H1 (cell line): ENCODE measurements around the gene NKAIN2. TPM values are rescaled to one million over a fixed set of nuclear protein-coding genes. Genes with fewer than 3 reads are reported as not detected.

Experiments used
- CTCF ChIA-PET: fragments of 300-600 bp; sonication (Branson Sonifier 250); formaldehyde crosslinking; loops from one replicate; lab custom pipeline; 2021; ENCODE audit not compliant: partially characterized antibody; lab: Charles Lee
- POLR2A ChIA-PET: fragments of 300-600 bp; sonication (Branson Sonifier 250); formaldehyde crosslinking; loops from one replicate; lab custom pipeline; 2021; ENCODE audit warnings: inconsistent platforms; ENCODE audit not compliant: partially characterized antibody; lab: Charles Lee
- DNase-seq, 2 experiments: peaks; one replicate each; pipeline versions ENCODE4 v3.0.0 to v3.0.0-alpha.2; 2010 to 2022; ENCODE audit warnings: low spot score in 2 of 2, low read depth in 1 of 2, mixed read lengths in 1 of 2
- FAIRE-seq: peaks from 2 replicates; lab custom pipeline; 2011; peaks lifted over from hg19 to GRCh38; lab: Jason Lieb, UNC
- H2AFZ ChIP-seq: 2 replicates; pipeline ENCODE4 v1.8.1; 2012; ENCODE audit warnings: low read length, inconsistent platforms
- H2AK5ac ChIP-seq: 2 replicates; pipeline ENCODE4 v1.6.1; 2013; ENCODE audit warnings: low read depth, low read length
- H2BK120ac ChIP-seq: replicated peaks from 2 replicates; pipeline ENCODE3; 2013; ENCODE audit warnings: low read depth, low read length, inconsistent platforms
- H2BK12ac ChIP-seq: 2 replicates; pipeline ENCODE4 v1.6.1; 2013; ENCODE audit warnings: low read depth, low read length
- H2BK15ac ChIP-seq: 2 replicates; pipeline ENCODE4 v1.6.1; 2013; ENCODE audit warnings: low read length
- H2BK20ac ChIP-seq: 2 replicates; pipeline ENCODE4 v1.6.1; 2013; ENCODE audit warnings: low read length
- H2BK5ac ChIP-seq: 2 replicates; pipeline ENCODE4 v1.6.1; 2013; ENCODE audit warnings: low read depth, low read length
- H3K14ac ChIP-seq: 2 replicates; pipeline ENCODE4 v1.6.1; 2013; ENCODE audit warnings: inconsistent platforms; ENCODE audit not compliant: insufficient read length
- H3K18ac ChIP-seq: 2 replicates; pipeline ENCODE4 v1.6.1; 2013; ENCODE audit warnings: low read length; ENCODE audit errors: extremely low read depth
- H3K23ac ChIP-seq: 2 replicates; pipeline ENCODE4 v1.6.1; 2013; ENCODE audit warnings: inconsistent platforms; ENCODE audit not compliant: insufficient read length
- H3K23me2 ChIP-seq: 2 replicates; pipeline ENCODE4 v1.6.1; 2013; ENCODE audit warnings: low read depth, low read length
- H3K27ac ChIP-seq: 2 replicates; pipeline ENCODE4 v1.6.1; 2011; ENCODE audit warnings: low read depth, low read length, inconsistent platforms
- H3K27me3 ChIP-seq, 4 experiments: replicated peaks in 1 of 4; 1 replicate in 1 of 4; 2 replicates in 3 of 4; pipeline versions ENCODE4 v1.6.1 to v1.8.1; 2011 to 2013; ENCODE audit warnings: low read length in 3 of 4, mild to moderate bottlenecking in 3 of 4, inconsistent platforms in 2 of 4, mixed read lengths in 2 of 4, moderate library complexity in 1 of 4; ENCODE audit not compliant: control insufficient read depth in 3 of 4, insufficient read depth in 3 of 4; ENCODE audit errors: extremely low read depth in 1 of 4
- H3K36me3 ChIP-seq, 4 experiments: 2 replicates each; pipeline versions ENCODE4 v1.6.1 to v1.8.1; 2011 to 2013; ENCODE audit warnings: mild to moderate bottlenecking in 4 of 4, low read length in 3 of 4, moderate library complexity in 2 of 4, control low read depth in 1 of 4, inconsistent platforms in 1 of 4; ENCODE audit not compliant: insufficient read depth in 4 of 4, control insufficient read depth in 2 of 4
- H3K4ac ChIP-seq: replicated peaks from 2 replicates; pipeline ENCODE3; 2013; ENCODE audit warnings: low read length, low read depth, mixed read lengths, inconsistent platforms; ENCODE audit not compliant: insufficient read length
- H3K4me1 ChIP-seq, 4 experiments: replicated peaks in 1 of 4; 1 replicate in 1 of 4; 2 replicates in 3 of 4; pipeline versions ENCODE4 v1.6.1 to v1.8.1; 2011 to 2013; ENCODE audit warnings: low read length in 3 of 4, inconsistent platforms in 2 of 4, mixed read lengths in 1 of 4; ENCODE audit not compliant: insufficient read depth in 4 of 4, control insufficient read depth in 3 of 4
- H3K4me2 ChIP-seq, 2 experiments: 2 replicates each; pipeline versions ENCODE4 v1.6.1 to v1.8.1; 2011 to 2013; ENCODE audit warnings: low read depth in 2 of 2, low read length in 2 of 2, control low read depth in 1 of 2, inconsistent platforms in 1 of 2, mild to moderate bottlenecking in 1 of 2; ENCODE audit not compliant: insufficient read depth in 1 of 2
- H3K4me3 ChIP-seq, 4 experiments: fragments of 200-600, 300-600 bp in 1 of 4; sonication (generic), shearing (Covaris generic), sonication (Bioruptor Twin) in 1 of 4; 2 replicates each; pipeline versions ENCODE4 v1.5.1 to v1.8.1; 2011 to 2016; ENCODE audit warnings: low read length in 4 of 4, low read depth in 3 of 4, control low read depth in 2 of 4, inconsistent platforms in 2 of 4, mild to moderate bottlenecking in 2 of 4, mixed read lengths in 1 of 4, moderate library complexity in 1 of 4; ENCODE audit not compliant: insufficient read depth in 2 of 4; ENCODE audit errors: extremely low read depth in 1 of 4
- H3K56ac ChIP-seq: replicated peaks from 2 replicates; pipeline ENCODE3; 2013; ENCODE audit warnings: low read depth, mild to moderate bottlenecking, mixed read lengths, low read length, inconsistent platforms; ENCODE audit not compliant: insufficient read length
- H3K79me1 ChIP-seq: 2 replicates; pipeline ENCODE4 v1.6.1; 2013; ENCODE audit warnings: low read depth, low read length, control low read depth
- H3K79me2 ChIP-seq, 2 experiments: 2 replicates each; pipeline versions ENCODE4 v1.6.1 to v1.8.1; 2012 to 2013; ENCODE audit warnings: low read length in 2 of 2, mild to moderate bottlenecking in 2 of 2, inconsistent platforms in 1 of 2; ENCODE audit not compliant: insufficient read depth in 2 of 2, control insufficient read depth in 1 of 2
- H3K9ac ChIP-seq, 4 experiments: replicated peaks in 1 of 4; 1 replicate in 1 of 4; 2 replicates in 3 of 4; pipeline versions ENCODE4 v1.6.1 to v1.8.1; 2011 to 2013; ENCODE audit warnings: low read depth in 3 of 4, low read length in 3 of 4, control low read depth in 2 of 4, mild to moderate bottlenecking in 2 of 4, moderate library complexity in 2 of 4, inconsistent platforms in 1 of 4; ENCODE audit errors: extremely low read depth in 1 of 4
- H3K9me3 ChIP-seq, 2 experiments: 2 replicates each; pipeline versions ENCODE4 v1.6.1 to v1.8.1; 2012 to 2013; ENCODE audit warnings: mild to moderate bottlenecking in 2 of 2, moderate library complexity in 2 of 2, control low read depth in 1 of 2, inconsistent platforms in 1 of 2, low read depth in 1 of 2, low read length in 1 of 2, mixed read lengths in 1 of 2; ENCODE audit not compliant: insufficient read depth in 2 of 2
- H4K20me1 ChIP-seq, 2 experiments: replicated peaks in 1 of 2; 2 replicates each; pipeline versions ENCODE3 to v1.8.1; 2011 to 2013; ENCODE audit warnings: inconsistent platforms in 2 of 2, low read length in 2 of 2, mild to moderate bottlenecking in 1 of 2; ENCODE audit not compliant: insufficient read depth in 2 of 2, control insufficient read depth in 1 of 2
- H4K5ac ChIP-seq: 2 replicates; pipeline ENCODE4 v1.6.1; 2013; ENCODE audit warnings: low read length, low read depth, mixed read lengths, inconsistent platforms; ENCODE audit not compliant: insufficient read length
- H4K8ac ChIP-seq: 2 replicates; pipeline ENCODE4 v1.8.0; 2013; ENCODE audit warnings: mild to moderate bottlenecking, moderate library complexity, low read length, inconsistent platforms; ENCODE audit not compliant: insufficient read depth; ENCODE audit errors: extremely low read depth
- H4K91ac ChIP-seq: replicated peaks from 2 replicates; pipeline ENCODE3; 2013; ENCODE audit warnings: low read length, mixed read lengths, inconsistent platforms; ENCODE audit not compliant: insufficient read length
- BACH1 ChIP-seq: IDR thresholded peaks from 2 replicates; pipeline ENCODE4 v1.6.1; 2012; ENCODE audit warnings: low read length, improper control_type of control experiment
- E2F6 ChIP-seq: IDR thresholded peaks from 2 replicates; pipeline ENCODE4 v1.6.1; 2012; ENCODE audit warnings: inconsistent platforms
- KDM1A ChIP-seq: fragments of 200-600, 300-600 bp; sonication (generic); IDR thresholded peaks from 2 replicates; pipeline ENCODE4 v1.7.1; 2016; ENCODE audit warnings: mild to moderate bottlenecking, low read length, borderline replicate concordance
- KDM4A ChIP-seq: IDR thresholded peaks from one replicate; pipeline ENCODE4 v1.7.1; 2012; ENCODE audit warnings: low read depth, mild to moderate bottlenecking, moderate library complexity, low read length, inconsistent platforms; ENCODE audit not compliant: severe bottlenecking
- MAFK ChIP-seq: IDR thresholded peaks from 2 replicates; pipeline ENCODE4 v1.6.1; 2012; ENCODE audit warnings: low read depth, mild to moderate bottlenecking, improper control_type of control experiment, low read length
- POLR2A ChIP-seq, 2 experiments: IDR thresholded peaks; 1 replicate in 1 of 2; 2 replicates in 1 of 2; pipeline ENCODE4 v1.6.1; 2011; ENCODE audit warnings: low read depth in 2 of 2, low read length in 2 of 2, mild to moderate bottlenecking in 2 of 2; ENCODE audit errors: control extremely low read depth in 1 of 2
- SIRT6 ChIP-seq: IDR thresholded peaks from one replicate; pipeline ENCODE4 v1.7.1; 2012; ENCODE audit warnings: low read length, inconsistent platforms
- SIX5 ChIP-seq: IDR thresholded peaks from 2 replicates; pipeline ENCODE4 v1.6.1; 2011; ENCODE audit warnings: mild to moderate bottlenecking, low read depth, low read length
- SP4 ChIP-seq: IDR thresholded peaks from 2 replicates; pipeline ENCODE4 v1.6.1; 2012; ENCODE audit warnings: low read length, inconsistent platforms
- SUZ12 ChIP-seq: fragments of 200-600 bp; sonication (generic); IDR thresholded peaks from 2 replicates; pipeline ENCODE4 v1.6.1; 2012; ENCODE audit warnings: mild to moderate bottlenecking, inconsistent platforms, low read length, moderate library complexity, mixed read lengths
- TAF1 ChIP-seq: IDR thresholded peaks from 2 replicates; pipeline ENCODE4 v1.6.1; 2011; ENCODE audit warnings: mild to moderate bottlenecking, low read depth, low read length
- TBP ChIP-seq: IDR thresholded peaks from 2 replicates; pipeline ENCODE4 v1.6.1; 2011; ENCODE audit warnings: low read depth, low read length, improper control_type of control experiment
- ZNF274 ChIP-seq: IDR thresholded peaks from 2 replicates; pipeline ENCODE4 v1.7.0; 2012; ENCODE audit warnings: low read length, borderline replicate concordance; ENCODE audit errors: extremely low read depth
- WGBS, 2 experiments: shearing (Covaris generic) in 1 of 2; methylation state at CpG; one replicate each; pipeline versions ENCODE4 v1.1.6 to v1.1.7; 2013 to 2015; ENCODE audit warnings: low lambda C conversion rate in 2 of 2, mixed read lengths in 2 of 2, inconsistent platforms in 1 of 2, low coverage in 1 of 2, missing lambda C conversion rate in 1 of 2; ENCODE audit not compliant: insufficient replicate concordance in 2 of 2, insufficient coverage in 1 of 2, insufficient read length in 1 of 2; ENCODE audit errors: extremely low coverage in 1 of 2, missing lambda C conversion rate in 1 of 2; 5-methylcytosine and 5-hydroxymethylcytosine counted together
- polyA plus RNA-seq, 7 experiments: library from polyadenylated mRNA; depleted of rRNA in 3 of 7; stranded (reverse) in 5 of 7; unstranded in 2 of 7; fragments of >200 nt in 5 of 7; fragments of 200-250 nt in 2 of 7; gene quantifications; 1 replicate in 5 of 7; 2 replicates in 1 of 7; 4 replicates in 1 of 7; pipeline versions ENCODE4 v1.2.1 to v1.2.3, GENCODE V29; 2011 to 2013; ENCODE audit warnings: missing spikeins in 2 of 7, mixed read lengths in 2 of 7
- total RNA-seq: library from RNA; stranded (reverse); fragmentation: NEBNext Ultra II Directional; extraction: Animal tissue kit (Norgen Biotek cat#: 25700); gene quantifications from 2 replicates; pipeline ENCODE4 v1.2.1, GENCODE V29; 2021

The NKAIN2 gene
- total and polyA plus RNA-seq, 2 of the 8 experiments (the other 6 are each of a cell fraction or from before 2014, with no cell fraction given) = 0.20 to 0.34 TPM

- 95% methylated on average over 5 of the region's 5 CpGs; no CpG with 5 or more reads in 1 of the 2 experiments for WGBS, 2 experiments
- no peak overlapping the region for H3K9ac ChIP-seq
- DNase-seq (no peak), FAIRE-seq (no peak)
- H2BK5ac ChIP-seq = no peak overlapping the region
- H3K4ac ChIP-seq = no peak overlapping the region
- no peak overlapping the region for H3K4me2 ChIP-seq
- H2BK20ac ChIP-seq = no peak overlapping the region
- no peak for TF ChIP-seq KDM4A
- TF ChIP-seq SIRT6 = no peak
- TF ChIP-seq SIX5 = no peak
- TF ChIP-seq SUZ12 = no peak
- TF ChIP-seq POLR2A (IDR thresholded peaks at IDR 0.05; ENCODE audit: control extremely low read depth in 1 of 2, low read depth in 2 of 2, low read length in 2 of 2) = no peak
- no peak for TF ChIP-seq TBP
- no peak for TF ChIP-seq BACH1
- TF ChIP-seq TAF1 = no peak
- TF ChIP-seq SP4 = no peak
- no peak for TF ChIP-seq E2F6
- TF ChIP-seq MAFK = no peak
- TF ChIP-seq ZNF274 = no peak
- TF ChIP-seq KDM1A = no peak
- no peak overlapping the region for H4K91ac ChIP-seq
- no peak overlapping the region for H2AFZ ChIP-seq
- no peak overlapping the region for H3K27ac ChIP-seq
- no peaks in the 10 kb centered on the region for H4K20me1 ChIP-seq
- ChIA-PET POLR2A (no interaction called here), CTCF (no interaction called here)
- H2AK5ac ChIP-seq = no peak overlapping the region
- no peaks in the 10 kb centered on the region for H3K79me1 ChIP-seq
- no peak overlapping the region for H3K18ac ChIP-seq
- no peak overlapping the region for H2BK12ac ChIP-seq
- no peaks in the 10 kb centered on the region for H3K27me3 ChIP-seq
- H3K9me3 ChIP-seq = peaks cover 0 to 3% of the 10 kb centered on the region in 2 experiments; a peak in 1 of 4 replicates
- no peaks in the 10 kb centered on the region for H3K23me2 ChIP-seq
- H3K23ac ChIP-seq = no peak overlapping the region
- no peak overlapping the region for H3K56ac ChIP-seq
- no peak overlapping the region for H2BK15ac ChIP-seq
- H4K5ac ChIP-seq = no peak overlapping the region
- H4K8ac ChIP-seq = no peak overlapping the region
- no peaks in the 10 kb centered on the region for H3K36me3 ChIP-seq
- no peaks in the 10 kb centered on the region for H3K4me1 ChIP-seq
- no peak overlapping the region for H2BK120ac ChIP-seq
- H3K4me3 ChIP-seq = no peak overlapping the region
- H3K14ac ChIP-seq = no peak overlapping the region
- H3K79me2 ChIP-seq = no peaks in the 10 kb centered on the region
Observed at GRCh38 chr6:124668028-124668427, 864.4 kb downstream of the NKAIN2 start.
